Mucosa of descending colon (tissue), 3 donors: ENCODE data around the gene PHF12. TPM values are rescaled to one million over a fixed set of nuclear protein-coding genes. Genes with fewer than 3 reads are reported as not detected.

ENCODE experiments used
- ATAC-seq: fragments of 200-7000 bp; cut with Tn5 transposase; one replicate; pipeline ENCODE4 v1.9.1; 2020; ENCODE audit warnings: mild to moderate bottlenecking, moderate library complexity
- DNase-seq, 3 donors: peaks; one replicate each; pipeline ENCODE4 v3.0.0-alpha.2; 2020
- H3K36me3 ChIP-seq: fragments of 200-600 bp; one replicate; pipeline ENCODE4 v1.8.0; 2021; ENCODE audit warnings: low read depth, mild to moderate bottlenecking
- H3K4me1 ChIP-seq: fragments of 200-600 bp; one replicate; pipeline ENCODE4 v1.8.0; 2021; ENCODE audit warnings: low read depth, mild to moderate bottlenecking
- H3K4me3 ChIP-seq: fragments of 200-600 bp; one replicate; pipeline ENCODE4 v1.8.0; 2021; ENCODE audit warnings: mild to moderate bottlenecking
- H3K9me3 ChIP-seq: fragments of 200-600 bp; one replicate; pipeline ENCODE4 v1.8.0; 2021; ENCODE audit warnings: mild to moderate bottlenecking
- CTCF ChIP-seq: fragments of 200-600 bp; IDR thresholded peaks from one replicate; pipeline ENCODE4 v1.8.0; 2022; ENCODE audit warnings: antibody characterized with exemption, mild to moderate bottlenecking
- intact Hi-C, 2 donors: fragments of 100-400 bp; cut with DNase I in 1 of 2; cut with micrococcal nuclease in 1 of 2; formaldehyde crosslinking; loops; one replicate each; pipeline versions ENCODE4 v1.11.0 to v1.11.1; 2022; cut with DNase I, micrococcal nuclease
- total RNA-seq, 3 donors: library from RNA; stranded (reverse); fragmentation: NEBNext Ultra II Directional in 2 of 3; extraction: Animal tissue kit (Norgen Biotek cat#: 25700) in 2 of 3; gene quantifications; one replicate each; pipeline versions ENCODE4 v1.2.1 to v1.2.4, GENCODE V29; 2021 to 2023
- donor health status: DM: no; HTN: no; CAD: no; lungs with moderate emphysema.
- donor health status: DM: no; HTN: no; CAD: no.
- donor health status: DM: no; HTN: yes; CAD: no.

The PHF12 gene
- total RNA-seq, 3 donors from 2014 or later = 35.9 to 59.7 (median 39.2) TPM

DNA sequence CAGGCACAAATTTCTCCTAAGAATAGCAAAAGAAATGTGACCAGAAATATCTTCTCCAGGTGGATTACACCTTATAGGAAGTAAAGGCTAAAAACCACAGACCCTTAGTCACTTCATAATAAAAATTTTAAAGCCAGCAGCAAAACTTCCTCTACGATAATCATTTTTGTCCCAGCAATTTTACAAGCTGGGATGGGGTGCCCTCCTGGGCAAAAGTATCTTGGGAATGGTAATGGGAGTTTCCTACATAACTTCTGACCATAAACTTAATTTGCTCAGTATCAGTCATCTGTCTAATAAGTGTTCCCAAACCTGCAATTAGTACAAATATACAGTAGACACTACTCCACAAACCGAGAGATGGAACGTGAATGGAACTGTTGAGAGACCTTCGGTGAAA lies 3.0 kb downstream of the PHF12 start:
- TF ChIP-seq CTCF = no peak
- ATAC-seq = no peak
- H3K4me1 ChIP-seq = peaks cover 26% of the 10 kb centered on the region
- intact Hi-C loops = no loop called here
- DNase-seq = no peak
- no peaks in the 10 kb centered on the region for H3K9me3 ChIP-seq
- H3K36me3 ChIP-seq = no peaks in the 10 kb centered on the region
- no peak overlapping the region for H3K4me3 ChIP-seq

DNA sequence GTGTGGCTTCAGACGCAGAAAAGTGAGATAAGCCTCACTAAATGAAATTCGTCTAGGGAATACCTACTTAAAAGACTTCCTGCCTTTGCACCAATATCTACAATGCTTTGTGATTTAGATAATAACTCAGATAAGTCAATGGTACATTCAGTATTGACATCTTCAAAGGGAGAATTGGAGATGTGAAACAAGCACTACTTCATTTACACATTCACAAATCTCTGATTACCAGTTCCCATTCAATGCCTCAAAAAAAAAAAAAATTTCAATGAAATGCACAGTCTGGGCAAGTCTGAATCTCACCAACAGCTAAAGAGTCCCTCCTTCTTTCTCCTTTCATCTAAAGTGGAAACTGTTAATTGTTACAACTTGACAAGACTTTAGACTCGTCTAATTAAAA lies 3.7 kb downstream of the PHF12 start:
- no peak for TF ChIP-seq CTCF
- H3K4me3 ChIP-seq = no peak overlapping the region
- H3K4me1 ChIP-seq = peaks cover 22% of the 10 kb centered on the region
- H3K36me3 ChIP-seq = no peaks in the 10 kb centered on the region
- DNase-seq = no peak
- intact Hi-C loops = no loop called here
- no peak for ATAC-seq
- no peaks in the 10 kb centered on the region for H3K9me3 ChIP-seq

GRCh38 chr17:28946239-28946638 lies 5.1 kb downstream of the PHF12 start:
- Histone ChIP-seq H3K9me3 (no peaks in the 10 kb centered on the region), H3K4me1 (peaks cover 29% of the 10 kb centered on the region), H3K36me3 (no peaks in the 10 kb centered on the region), H3K4me3 (no peak overlapping the region)
- intact Hi-C loops = no loop called here
- DNase-seq (no peak), ATAC-seq (no peak)
- TF ChIP-seq CTCF = no peak

GRCh38 chr17:28944862-28945741 lies 6.2 kb downstream of the PHF12 start:
- intact Hi-C loops = no loop called here
- DNase-seq = no peak
- ATAC-seq = no peak
- Histone ChIP-seq H3K36me3 (no peaks in the 10 kb centered on the region), H3K4me1 (peaks cover 30% of the 10 kb centered on the region), H3K4me3 (no peak overlapping the region), H3K9me3 (no peaks in the 10 kb centered on the region)
- TF ChIP-seq CTCF = no peak

DNA sequence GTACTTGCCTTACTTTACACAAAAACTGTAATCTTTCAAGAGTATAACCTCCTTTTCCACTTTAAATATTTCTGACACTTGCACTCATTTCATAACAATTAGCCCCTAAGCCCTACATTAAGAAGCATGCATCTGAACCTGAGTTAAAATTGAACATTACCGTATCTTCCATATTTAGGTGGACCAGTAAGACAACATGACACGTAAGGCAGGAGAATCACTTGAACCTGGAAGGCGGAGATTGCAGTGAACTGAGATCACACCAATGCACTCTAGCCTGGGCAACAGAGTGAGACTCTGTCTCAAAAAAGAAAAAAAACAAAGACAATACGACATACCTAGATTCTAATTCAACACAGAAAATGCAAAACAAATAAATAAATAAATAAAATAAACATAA lies 7.0 kb downstream of the PHF12 start:
- ATAC-seq (no peak), DNase-seq (no peak)
- Histone ChIP-seq H3K36me3 (no peaks in the 10 kb centered on the region), H3K4me3 (no peak overlapping the region), H3K4me1 (peaks cover 30% of the 10 kb centered on the region), H3K9me3 (no peaks in the 10 kb centered on the region)
- intact Hi-C loops = no loop called here
- no peak for TF ChIP-seq CTCF
